Measurements from ENCODE around the gene TRPM2.

Gene TRPM2

DNA sequence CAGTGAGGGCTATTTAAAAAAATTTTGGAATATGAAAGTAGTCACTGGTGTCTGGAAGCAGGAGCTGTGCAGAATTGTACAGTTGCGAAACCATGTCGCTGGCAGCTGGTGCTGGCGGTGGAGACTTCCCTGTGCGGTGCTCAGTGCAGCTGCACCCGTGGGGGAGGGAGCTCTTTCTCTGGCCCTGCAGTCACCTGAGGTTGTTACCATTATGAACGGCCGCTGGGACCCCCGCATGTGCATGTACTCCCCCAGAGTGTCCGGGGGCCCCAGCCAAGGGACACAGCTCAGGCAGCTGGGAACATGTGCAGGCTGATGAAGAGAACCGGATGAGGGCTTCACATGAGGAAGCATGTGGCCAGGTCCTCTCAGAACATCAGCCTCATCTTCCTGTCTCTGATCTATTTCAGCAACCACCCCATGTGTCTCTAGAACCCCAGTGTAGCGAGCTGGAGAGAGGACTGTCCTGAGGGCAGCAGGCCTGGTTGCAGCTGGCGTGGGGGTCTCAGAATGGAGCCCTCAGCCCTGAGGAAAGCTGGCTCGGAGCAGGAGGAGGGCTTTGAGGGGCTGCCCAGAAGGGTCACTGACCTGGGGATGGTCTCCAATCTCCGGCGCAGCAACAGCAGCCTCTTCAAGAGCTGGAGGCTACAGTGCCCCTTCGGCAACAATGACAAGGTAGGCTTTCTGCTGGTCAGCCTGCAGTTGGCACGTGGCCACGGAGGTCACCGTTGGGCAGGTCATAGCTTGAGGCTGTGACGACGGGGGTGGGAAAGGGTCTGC is at the start of gene TRPM2:
TRPM2 (plus strand) TSS at position 431 of the 780 bp plus-strand sequence; CDS start at position 511, 80 bp downstream.
- DNase-seq, result no peak

DNA sequence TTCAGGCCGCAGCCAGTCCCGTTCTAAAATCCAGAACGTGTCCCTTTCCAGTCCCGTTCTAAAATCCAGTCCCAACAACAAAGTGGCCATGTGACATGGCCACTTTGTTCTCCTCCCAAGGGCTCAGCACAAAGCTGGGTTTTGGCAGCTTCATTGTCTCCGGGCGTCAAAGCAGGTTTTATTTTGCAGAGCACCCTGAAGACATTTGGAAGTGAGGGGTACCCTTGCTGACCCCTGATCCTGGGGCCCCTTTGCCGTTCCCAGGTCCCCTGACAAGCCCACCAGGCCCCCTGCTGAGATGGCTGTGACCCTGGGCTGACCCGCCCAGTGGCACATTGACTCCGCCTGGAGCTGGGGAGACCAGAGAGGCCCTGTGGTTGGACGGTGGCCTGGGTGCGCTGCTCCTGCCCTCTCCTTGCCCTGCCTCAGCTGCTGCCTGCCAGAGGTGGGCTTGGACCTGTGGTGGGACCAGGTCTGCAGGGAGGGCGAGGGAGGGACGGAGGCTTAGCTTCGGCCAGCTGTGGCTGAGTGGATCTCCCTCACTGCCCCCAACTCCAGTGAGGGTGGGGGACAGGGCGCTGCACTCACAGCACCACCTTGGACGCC is 49.3 kb upstream of the TRPM2 start:
- no peak for DNase-seq

DNA sequence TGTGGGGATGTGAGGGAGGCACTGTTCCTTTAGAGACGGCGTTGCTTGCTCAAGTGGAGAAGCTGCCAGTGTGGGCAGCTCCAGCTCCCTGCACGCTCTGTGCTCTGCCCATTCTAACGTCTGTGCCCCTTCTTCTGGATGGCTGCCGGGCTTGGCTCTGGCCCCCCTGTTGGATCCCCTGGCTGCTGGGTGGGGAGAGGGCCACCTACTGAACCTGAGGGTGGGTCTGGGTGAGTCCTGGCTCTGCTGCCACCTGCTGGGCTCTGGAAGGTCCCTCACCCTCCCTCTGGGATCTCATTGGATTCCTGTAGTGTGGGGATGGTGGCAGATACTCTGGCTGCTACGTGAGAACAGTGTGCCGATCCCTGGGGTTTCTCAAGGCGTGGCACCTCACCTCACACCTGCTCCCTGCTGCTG is 48.5 kb upstream of the TRPM2 start:
- DNase-seq, result peak; percentile 57 to 62

DNA sequence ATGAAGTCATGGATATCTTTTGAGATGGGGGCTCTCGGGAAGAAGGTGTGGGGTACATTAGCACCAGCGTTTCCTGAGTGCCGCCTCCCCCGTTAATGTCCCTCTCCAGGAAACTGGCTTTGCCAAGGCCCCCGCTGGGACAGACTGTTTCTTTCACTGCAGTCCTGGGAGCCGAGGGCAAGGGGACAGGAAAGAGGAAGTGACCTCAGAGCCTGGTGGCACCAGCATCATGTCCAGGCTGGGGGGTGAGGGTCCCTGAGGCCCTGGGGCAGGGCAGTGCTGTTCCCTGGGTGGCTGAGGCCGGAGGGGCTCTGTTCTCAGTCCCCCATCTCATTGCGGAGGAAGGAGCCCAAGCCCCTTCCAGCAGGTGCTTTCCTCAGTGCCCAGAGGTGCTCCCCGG is 47.7 kb upstream of the TRPM2 start:
- DNase-seq, result no peak

DNA sequence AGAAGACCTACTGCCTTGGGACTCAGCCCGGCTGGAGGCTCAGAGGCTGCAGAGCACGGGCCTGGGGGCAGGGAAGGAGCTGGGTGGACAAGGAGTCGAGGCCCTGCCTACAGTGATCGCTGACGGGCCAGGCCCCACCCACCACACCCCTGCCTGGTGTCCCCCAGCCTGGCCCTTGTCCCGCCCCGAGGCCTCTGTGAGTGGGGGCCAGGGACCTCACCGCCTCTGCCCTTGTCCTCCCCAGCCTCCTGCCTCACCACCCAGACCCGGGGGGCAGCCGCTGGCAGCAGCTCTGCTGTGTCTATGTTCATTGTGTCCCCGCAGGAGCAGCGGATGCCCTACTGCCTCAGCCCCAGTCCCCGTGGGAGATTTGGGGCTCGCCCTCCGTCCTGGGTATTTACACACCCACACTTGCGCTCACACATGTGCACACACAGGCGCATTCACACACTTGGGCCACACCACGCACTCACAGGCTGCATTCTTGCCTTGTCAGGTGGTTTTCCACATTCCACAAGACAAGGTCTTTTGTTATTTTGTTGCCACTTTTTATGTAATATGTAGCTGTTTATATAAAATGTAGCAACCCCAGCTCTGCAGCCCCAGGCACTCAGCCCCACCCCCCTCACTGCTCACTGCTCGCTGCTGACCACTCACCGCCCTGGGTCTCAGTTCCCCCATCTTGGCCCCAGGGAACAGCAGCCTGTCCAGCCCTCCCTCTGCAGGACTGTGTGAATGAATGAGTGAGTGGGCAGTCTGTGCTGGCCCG is 46.3 kb upstream of the TRPM2 start:
- no peak for DNase-seq

DNA sequence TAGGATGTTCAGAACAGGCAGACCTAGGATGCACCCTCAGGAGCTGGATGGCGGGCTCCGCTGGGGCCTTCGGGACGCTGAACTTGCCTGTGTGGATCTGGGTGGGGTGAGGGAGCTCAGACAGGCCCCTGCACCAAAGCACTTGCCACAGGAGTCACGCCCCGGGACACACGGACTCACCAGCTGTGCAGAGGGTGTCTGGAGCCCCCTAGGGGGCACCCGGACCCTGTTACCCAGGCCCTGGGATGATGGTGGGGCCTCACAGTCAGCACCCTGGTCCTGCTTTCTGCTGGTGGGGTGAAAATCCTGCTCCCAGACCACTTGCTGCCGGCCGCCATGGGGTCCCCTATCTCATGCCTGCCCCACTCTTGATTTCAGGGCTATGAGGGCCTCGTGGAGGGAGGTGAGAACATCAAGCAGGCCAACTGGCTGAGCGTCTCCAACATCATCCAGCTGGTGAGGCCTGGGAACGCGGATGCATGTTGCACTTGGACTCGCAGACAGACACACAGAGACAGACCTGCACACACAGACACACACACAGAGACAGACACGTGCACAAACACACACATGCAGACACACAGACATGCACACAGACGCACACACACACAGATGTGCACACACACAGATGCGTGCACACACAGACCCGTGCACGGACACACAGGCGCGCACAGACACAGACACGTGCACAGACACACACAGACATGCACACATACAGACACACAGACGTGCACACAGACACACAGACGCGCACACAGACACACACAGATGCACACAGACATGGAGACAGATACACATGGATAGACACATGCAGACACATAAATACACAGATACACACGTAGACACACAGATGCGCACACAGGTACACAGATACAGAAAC is 42.6 kb upstream of the TRPM2 start:
- no peak for DNase-seq

DNA sequence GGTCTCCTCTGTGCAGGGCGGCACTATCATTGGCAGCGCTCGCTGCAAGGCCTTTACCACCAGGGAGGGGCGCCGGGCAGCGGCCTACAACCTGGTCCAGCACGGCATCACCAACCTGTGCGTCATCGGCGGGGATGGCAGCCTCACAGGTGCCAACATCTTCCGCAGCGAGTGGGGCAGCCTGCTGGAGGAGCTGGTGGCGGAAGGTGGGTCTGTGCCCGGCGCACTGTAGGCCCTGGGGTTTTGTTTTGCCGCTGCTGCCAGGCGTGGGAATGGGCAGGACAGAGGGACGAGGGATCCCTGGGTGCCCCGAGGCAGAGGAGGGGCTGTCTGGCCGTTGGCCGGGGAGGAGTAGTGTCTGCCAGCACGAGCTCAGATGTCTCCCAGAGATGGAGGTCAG is 41.3 kb upstream of the TRPM2 start:
- DNase-seq, result no peak

DNA sequence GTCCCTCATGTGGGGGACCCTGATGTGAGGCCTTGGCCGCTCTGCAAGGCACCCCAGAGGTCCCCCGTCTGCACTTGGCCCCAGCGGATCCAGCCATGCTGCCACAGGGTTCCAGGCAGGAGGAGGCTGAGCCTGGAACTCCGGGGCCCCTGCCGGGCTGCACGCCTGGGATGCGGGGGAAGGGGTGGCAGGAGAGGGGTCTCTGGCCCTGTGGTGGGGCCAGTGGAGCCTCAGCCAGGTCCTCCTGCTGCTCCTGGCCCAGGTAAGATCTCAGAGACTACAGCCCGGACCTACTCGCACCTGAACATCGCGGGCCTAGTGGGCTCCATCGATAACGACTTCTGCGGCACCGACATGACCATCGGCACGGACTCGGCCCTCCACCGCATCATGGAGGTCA is 40.7 kb upstream of the TRPM2 start:
- DNase-seq, result no peak

DNA sequence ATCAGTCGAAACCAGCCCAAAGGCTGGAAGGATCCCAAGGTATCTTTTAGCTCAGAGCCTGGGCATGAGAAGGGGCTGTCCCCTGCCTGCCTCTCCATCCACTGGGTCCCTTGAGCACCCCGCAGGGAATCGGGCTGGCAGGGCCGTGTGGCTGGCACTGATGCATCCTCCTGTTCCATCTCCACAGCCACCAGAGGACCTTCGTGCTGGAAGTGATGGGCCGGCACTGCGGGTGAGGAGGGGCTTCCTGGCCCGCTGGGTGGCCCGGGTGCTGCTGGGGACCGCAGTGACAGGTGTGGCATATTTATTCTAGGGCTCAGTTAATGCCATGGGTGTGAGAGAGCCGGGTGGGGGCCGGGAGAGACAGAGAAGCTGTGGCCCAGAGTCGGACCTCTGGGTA is 40.0 kb upstream of the TRPM2 start:
- no peak for DNase-seq

DNA sequence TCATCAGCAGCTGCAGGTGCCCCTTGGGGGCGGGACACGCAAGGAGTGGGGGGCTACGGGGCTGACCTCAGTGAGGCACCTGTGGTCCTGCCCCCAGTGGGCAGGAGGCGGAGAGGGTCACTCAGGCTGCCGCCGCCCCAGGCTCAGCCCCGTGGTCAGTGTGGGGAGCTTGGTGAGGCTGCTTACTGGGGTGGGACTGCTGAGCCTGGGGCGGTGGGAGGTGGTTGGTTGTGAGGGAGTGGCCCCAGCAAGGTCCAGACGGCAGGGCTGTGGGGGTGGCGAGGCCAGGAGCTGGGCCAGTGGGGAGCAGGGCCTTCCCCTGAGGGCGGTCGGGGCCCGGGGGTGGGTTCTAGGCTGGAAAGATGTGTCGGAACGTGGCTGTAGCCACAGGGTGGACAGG is 39.3 kb upstream of the TRPM2 start:
- no peak for DNase-seq

DNA sequence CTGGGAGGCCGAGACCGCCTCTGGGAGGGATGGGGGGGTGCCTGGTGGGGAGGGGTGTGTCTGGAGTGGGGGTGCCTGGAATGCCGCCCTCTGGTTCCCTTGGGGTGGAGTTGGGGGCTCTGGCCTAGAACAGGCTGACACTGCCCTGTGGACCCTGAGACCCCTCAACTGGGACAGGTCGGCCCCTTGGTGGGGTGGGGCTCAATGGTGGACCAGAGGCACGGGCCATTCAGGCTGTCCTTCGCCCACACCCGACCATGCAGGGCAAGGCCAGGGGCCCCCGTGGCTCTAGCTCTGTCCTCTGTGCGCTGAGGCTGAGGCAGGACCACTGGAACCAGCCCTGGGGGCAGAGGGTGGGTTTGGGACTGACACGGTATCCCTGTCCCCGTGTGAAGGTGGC is 38.9 kb upstream of the TRPM2 start:
- no peak for DNase-seq

DNA sequence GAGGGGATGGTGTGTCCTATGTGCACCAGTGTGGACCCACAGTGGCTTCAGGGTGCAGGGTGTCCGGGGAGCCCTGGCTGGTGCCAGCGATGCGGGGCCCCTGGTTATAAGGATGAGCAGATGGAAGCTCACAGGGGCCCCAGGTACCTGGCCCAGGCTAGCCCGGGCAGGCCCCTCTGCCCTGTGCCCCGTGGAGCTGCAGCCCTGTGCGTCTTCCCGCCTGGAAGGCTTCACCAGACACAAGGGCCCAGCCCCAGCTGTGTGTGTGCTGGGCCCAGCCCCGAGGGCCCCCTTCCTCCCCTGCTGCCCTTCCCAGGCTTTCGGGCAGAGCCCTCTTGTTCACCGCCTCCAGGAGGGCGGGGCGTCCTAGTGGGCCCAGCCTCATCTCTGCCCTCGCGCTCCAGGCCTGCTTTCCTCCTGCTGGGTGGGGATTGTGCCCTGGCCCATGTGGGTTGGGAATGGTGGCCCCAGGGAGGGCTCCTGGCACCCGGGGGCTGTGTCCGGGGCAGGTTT is 37.7 kb upstream of the TRPM2 start:
- no peak for DNase-seq

DNA sequence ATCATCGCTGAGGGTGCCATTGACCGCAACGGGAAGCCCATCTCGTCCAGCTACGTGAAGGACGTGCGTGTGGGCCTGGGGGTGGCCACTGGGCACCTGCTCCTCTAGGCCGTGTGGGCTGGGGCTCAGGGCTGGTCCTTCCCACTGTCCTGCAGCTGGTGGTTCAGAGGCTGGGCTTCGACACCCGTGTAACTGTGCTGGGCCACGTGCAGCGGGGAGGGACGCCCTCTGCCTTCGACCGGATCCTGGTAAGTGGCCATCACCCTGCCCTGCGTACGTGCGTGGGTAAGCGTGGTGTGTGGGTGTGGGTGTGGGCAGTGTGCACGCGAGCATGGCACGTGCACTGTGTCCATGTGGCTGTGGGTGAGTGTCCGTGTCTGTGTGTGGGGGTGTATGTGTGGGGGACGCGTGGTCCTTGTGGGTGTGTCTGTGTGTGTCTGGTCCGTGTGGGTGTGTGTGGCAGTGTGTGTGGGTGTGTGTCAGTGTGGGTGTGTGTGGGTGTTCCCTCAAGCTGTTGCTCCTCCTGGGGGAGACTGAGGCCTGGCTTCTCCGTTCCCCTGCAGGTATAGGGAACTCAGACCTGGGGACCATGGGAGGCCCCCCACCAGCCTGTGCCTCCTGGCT is 37.0 kb upstream of the TRPM2 start:
- no peak for DNase-seq

DNA sequence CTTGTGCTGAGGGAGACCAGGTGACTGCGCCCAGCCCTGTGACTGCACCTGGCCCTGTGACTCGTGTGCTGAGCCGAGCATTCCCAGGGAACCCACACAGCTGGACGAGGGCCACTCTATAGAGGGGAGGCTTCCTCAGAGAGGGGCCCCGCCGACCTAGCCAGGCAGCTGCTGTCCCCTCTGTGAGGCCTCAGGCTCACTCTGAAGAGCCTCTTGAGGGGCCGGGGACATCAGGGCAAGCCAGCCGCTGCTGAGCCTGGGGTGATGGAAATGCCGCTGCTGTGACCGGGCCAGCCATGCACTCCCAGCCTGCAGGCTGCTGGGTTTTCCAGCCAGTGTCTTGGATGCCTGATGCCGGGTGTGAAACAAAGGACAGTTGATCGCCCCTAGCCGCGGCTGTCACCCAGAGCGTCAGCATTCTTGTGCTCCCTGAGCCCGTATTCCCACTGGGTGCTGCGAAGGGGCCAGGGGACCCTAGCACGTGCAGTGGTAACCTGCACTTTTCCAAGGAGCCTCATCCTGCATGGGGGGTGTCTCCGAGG is 36.1 kb upstream of the TRPM2 start:
- DNase-seq, result no peak

DNA sequence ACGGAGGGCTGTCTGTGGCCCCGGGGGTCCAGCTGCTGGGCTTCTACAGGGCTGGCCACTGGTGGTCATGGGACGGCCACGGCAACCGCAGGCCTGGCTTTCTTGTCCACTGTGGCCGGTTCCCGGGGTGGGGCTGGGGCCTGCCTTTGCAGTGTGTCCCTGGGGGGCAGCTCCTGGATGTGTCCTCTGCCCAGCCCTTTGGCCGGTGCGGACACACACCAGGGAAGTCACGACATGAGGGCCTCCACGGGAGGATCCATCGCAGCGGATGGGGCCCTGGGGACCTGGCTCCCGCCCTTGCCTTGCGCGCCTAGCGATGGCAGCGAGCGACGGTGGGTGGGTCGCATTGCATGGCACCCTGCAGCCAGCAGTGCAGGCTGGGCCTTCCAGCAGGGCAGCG is 35.5 kb upstream of the TRPM2 start:
- DNase-seq, result no peak

DNA sequence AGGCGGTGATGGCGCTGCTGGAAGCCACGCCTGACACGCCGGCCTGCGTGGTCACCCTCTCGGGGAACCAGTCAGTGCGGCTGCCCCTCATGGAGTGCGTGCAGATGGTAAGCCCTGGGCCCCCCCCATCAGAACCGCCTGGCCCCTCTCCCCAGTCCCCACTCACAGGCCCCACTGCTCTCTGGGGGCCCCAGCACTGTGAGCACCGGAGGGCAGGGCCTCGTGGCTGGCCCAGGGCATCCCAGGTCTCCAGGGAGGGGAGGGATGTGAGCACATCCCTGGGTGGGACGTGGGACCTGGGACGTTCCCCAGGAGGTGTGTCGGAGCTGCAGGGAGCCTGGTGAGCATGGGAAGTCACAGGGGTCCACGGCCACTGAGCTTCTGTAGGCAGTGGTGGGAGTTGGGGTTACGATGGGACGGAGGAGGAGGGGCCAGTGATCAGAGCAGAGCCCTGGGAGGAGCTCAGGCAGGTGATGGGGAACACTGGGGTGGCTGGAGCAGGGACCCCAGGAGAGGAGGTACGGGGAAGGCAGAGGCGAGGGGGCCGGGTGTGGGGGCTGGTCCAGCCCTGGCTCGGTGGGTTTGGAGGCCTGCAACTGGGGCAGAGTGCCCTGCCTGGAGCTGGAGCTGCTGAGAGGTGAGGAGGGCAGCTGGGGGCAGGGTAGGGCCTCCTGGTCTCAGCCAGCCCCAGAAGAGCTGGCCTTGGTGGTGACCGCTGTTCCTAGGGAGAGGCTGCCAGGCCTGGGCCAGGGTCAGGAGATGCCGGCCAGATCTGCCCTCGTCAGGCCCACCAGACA is 34.7 kb upstream of the TRPM2 start:
- no peak for DNase-seq

DNA sequence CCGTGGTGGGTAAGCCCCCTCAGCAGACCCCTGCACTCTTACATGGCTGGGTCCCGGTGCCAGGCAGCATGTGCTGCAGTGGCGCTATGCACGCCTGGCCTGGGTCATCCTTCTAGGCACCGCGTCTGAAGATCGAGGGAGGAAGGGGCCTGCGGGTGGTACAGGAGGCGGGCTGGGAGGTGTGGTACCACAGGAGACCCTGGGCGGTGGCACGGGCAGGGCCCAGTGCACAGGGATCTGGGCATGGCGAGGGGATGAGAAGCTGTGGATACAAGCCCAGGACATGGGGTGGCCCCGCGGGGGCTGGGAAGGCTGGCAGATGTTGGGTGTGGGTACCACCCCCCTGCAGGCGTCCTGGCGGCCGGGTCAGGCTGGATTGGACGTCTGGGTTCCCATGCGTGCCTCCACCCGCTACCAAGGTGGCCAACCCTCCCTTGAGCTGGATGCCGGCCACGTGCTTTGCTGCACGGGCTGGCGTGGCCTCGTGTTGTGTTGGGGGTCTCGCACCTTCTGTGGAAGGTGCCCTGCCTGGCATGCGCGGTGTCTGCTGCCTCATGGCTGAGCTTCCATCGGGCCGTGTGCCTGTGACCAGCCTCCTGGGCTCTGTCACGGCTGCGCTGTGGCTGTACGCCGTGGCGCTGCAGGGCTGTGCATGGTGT is 33.9 kb upstream of the TRPM2 start:
- DNase-seq, result no peak

DNA sequence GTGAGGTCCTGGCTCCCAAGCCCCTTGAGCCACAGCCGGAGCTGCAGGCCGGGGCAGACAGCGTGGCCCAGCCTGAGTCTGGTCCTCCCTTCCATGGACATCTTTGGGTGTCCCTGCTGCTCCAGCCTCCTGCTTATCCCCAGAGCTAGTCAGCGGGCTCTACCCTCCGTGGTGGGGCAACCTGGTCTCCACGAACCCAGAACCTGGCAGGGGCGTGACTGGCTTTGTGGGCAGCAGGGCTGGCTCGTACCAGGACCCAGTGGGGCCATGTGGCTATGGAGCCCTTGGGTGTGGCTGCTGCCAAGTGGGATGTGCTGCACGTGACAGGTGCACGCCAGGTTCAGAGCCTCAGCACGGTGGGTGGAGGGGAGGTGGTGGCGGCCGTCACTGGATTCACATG is 32.6 kb upstream of the TRPM2 start:
- no peak for DNase-seq

DNA sequence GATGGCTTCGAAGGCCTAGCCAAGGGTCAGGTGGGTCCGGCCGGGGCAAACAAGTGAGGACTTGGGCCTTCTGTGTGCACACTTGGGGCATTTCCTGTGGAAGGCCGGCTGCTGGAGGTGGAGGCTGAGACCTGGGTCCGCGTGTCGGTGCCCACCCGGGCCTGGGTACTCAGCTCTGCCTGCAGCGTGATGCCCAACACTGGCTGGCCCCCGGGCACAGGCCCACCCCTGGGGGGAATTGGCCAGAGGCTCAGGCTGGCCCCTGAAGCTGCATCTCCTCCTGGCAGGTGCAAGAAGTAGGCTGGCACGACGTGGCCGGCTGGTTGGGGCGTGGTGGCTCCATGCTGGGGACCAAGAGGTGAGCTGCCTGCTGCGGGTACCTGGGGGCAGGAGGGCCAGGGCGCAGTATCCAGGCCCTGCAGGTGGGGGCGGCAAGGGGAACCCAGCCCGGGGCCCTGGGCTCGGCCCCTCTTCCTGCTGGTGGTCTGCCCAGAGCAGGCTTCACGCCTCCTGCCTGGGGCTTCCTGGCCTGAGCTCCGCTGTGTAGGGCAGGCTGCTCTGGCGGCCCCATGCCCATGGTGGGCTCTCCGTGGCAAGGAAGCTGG is 31.5 kb upstream of the TRPM2 start:
- DNase-seq, result no peak

Measured in stimulated activated CD4-positive, alpha-beta T cell treated with anti-CD3 and anti-CD28 coated beads, Interleukin-2, amount 100 ng/mL, for 24 hours (primary cell).